Endothelial cell of umbilical vein (primary cell): Measurements from ENCODE around the gene CLP1. TPM values are rescaled to one million over a fixed set of nuclear protein-coding genes. Genes with fewer than 3 reads are reported as not detected.

Experiments
- BruUV-seq: library from RNA; stranded (reverse); fragments of 400-500 nt; replicated peaks from 2 replicates; lab custom pipeline; 2021; lab: Mats Ljungman, UMichigan
- CTCF ChIA-PET: fragments of 300-600, 350-600 bp; sonication (Branson Sonifier 250); formaldehyde crosslinking; loops from one replicate; lab custom pipeline; 2021; ENCODE audit warnings: antibody characterized with exemption, inconsistent platforms; lab: Charles Lee
- POLR2A ChIA-PET: fragments of 300-600, 350-600 bp; sonication (Branson Sonifier 250); formaldehyde crosslinking; loops from one replicate; lab custom pipeline; 2021; ENCODE audit warnings: antibody characterized with exemption, inconsistent platforms; lab: Charles Lee
- DNase-seq: peaks from one replicate; pipeline ENCODE4 v3.0.0-alpha.2; 2011; ENCODE audit warnings: low read depth, low spot score
- FAIRE-seq: peaks from 2 replicates; lab custom pipeline; 2011; peaks lifted over from hg19 to GRCh38; lab: Jason Lieb, UNC
- H2AFZ ChIP-seq: 2 replicates; pipeline ENCODE4 v1.6.0; 2012; ENCODE audit warnings: low read depth, low read length, control low read depth, inconsistent platforms
- H3K27ac ChIP-seq: 2 replicates; pipeline ENCODE4 v1.5.1; 2011; ENCODE audit warnings: low read depth, mild to moderate bottlenecking, control low read depth, low read length, moderate library complexity; ENCODE audit not compliant: insufficient read depth
- H3K27me3 ChIP-seq, 2 experiments: 2 replicates each; pipeline versions ENCODE4 v1.6.0 to v1.6.1; 2011; ENCODE audit warnings: low read length in 2 of 2, mixed read lengths in 1 of 2; ENCODE audit not compliant: control insufficient read depth in 2 of 2, insufficient read depth in 2 of 2
- H3K36me3 ChIP-seq, 2 experiments: 2 replicates in 1 of 2; 3 replicates in 1 of 2; pipeline ENCODE4 v1.5.1; 2011; ENCODE audit warnings: low read length in 2 of 2, mild to moderate bottlenecking in 1 of 2, moderate library complexity in 1 of 2; ENCODE audit not compliant: control insufficient read depth in 2 of 2, insufficient read depth in 2 of 2; ENCODE audit errors: extremely low read depth in 1 of 2
- H3K4me1 ChIP-seq: 3 replicates; pipeline ENCODE4 v1.5.1; 2011; ENCODE audit warnings: mild to moderate bottlenecking, low read length; ENCODE audit not compliant: control insufficient read depth, insufficient read depth; ENCODE audit errors: extremely low read depth
- H3K4me2 ChIP-seq: 2 replicates; pipeline ENCODE4 v1.6.1; 2011; ENCODE audit warnings: low read length, control low read depth, mixed read lengths; ENCODE audit not compliant: insufficient read depth
- H3K4me3 ChIP-seq, 3 experiments: fragments of 200-600 bp in 1 of 3; sonication (generic), shearing (Covaris generic) in 1 of 3; replicated peaks in 1 of 3; 2 replicates each; pipeline ENCODE4 v1.5.1; 2011 to 2016; ENCODE audit warnings: control low read depth in 3 of 3, low read length in 3 of 3, mild to moderate bottlenecking in 2 of 3, inconsistent platforms in 1 of 3, low read depth in 1 of 3, moderate library complexity in 1 of 3; ENCODE audit not compliant: insufficient read depth in 1 of 3
- H3K79me2 ChIP-seq: 2 replicates; pipeline ENCODE4 v1.6.0; 2012; ENCODE audit warnings: low read length, inconsistent platforms; ENCODE audit not compliant: control insufficient read depth, insufficient read depth
- H3K9ac ChIP-seq: replicated peaks from 2 replicates; pipeline ENCODE3; 2011; ENCODE audit warnings: low read length, control low read depth; ENCODE audit not compliant: insufficient read depth; ENCODE audit errors: extremely low read depth
- H3K9me1 ChIP-seq: replicated peaks from 3 replicates; pipeline ENCODE4 v1.6.0; 2011; ENCODE audit warnings: mild to moderate bottlenecking, low read length; ENCODE audit not compliant: control insufficient read depth, insufficient read depth; ENCODE audit errors: extremely low read depth
- H3K9me3 ChIP-seq: replicated peaks from 2 replicates; pipeline ENCODE4 v1.5.1; 2012; ENCODE audit warnings: low read length, inconsistent platforms; ENCODE audit not compliant: control insufficient read depth, insufficient read depth
- H4K20me1 ChIP-seq: replicated peaks from 2 replicates; pipeline ENCODE3; 2011; ENCODE audit warnings: mild to moderate bottlenecking, low read length; ENCODE audit not compliant: control insufficient read depth, insufficient read depth; ENCODE audit errors: extremely low read depth
- EZH2 ChIP-seq: IDR thresholded peaks from 2 replicates; pipeline ENCODE4 v1.6.1; 2012; ENCODE audit warnings: borderline replicate concordance, low read depth, mild to moderate bottlenecking, moderate library complexity, low read length, inconsistent platforms; ENCODE audit not compliant: severe bottlenecking
- FOS ChIP-seq: IDR thresholded peaks from 2 replicates; pipeline ENCODE4 v1.6.1; 2011; ENCODE audit warnings: mild to moderate bottlenecking, low read length, moderate library complexity, borderline replicate concordance; ENCODE audit not compliant: insufficient read depth
- GATA2 ChIP-seq: IDR thresholded peaks from 2 replicates; pipeline ENCODE4 v1.7.0; 2011; ENCODE audit warnings: low read depth, mild to moderate bottlenecking, moderate library complexity, mixed read lengths, low read length; ENCODE audit not compliant: insufficient read length, insufficient read depth
- JUN ChIP-seq: IDR thresholded peaks from 2 replicates; pipeline ENCODE4 v1.6.1; 2011; ENCODE audit warnings: borderline replicate concordance, low read depth; ENCODE audit not compliant: insufficient read length, insufficient read depth
- MYC ChIP-seq: IDR thresholded peaks from one replicate; pipeline ENCODE4 v1.6.1; 2011; ENCODE audit warnings: mild to moderate bottlenecking, low read depth, low read length
- POLR2A ChIP-seq: IDR thresholded peaks from 2 replicates; pipeline ENCODE4 v1.6.1; 2012; ENCODE audit warnings: low read depth, mild to moderate bottlenecking, control low read depth, low read length
- POLR2AphosphoS5 ChIP-seq: IDR thresholded peaks from 2 replicates; pipeline ENCODE4 v1.6.1; 2012; ENCODE audit warnings: low read depth, mild to moderate bottlenecking, control low read depth, low read length, moderate library complexity; ENCODE audit not compliant: insufficient read depth
- dilution Hi-C: fragments of 300-500 bp; cut with MboI; formaldehyde crosslinking; loops from one replicate; pipeline ENCODE4 v1.15.0; 2019; ENCODE audit warnings: low sequenced_read_pairs; ENCODE audit not compliant: extremely low pct_ligation_motif_present
- intact Hi-C: fragments of 100-400 bp; cut with micrococcal nuclease; formaldehyde crosslinking; loops from one replicate; pipeline ENCODE4 v1.10.0; 2022
- polyA plus RNA-seq, 4 experiments: library from polyadenylated mRNA; depleted of rRNA in 3 of 4; stranded (reverse) in 3 of 4; unstranded in 1 of 4; fragments of >200 nt; gene quantifications; 2 replicates each; pipeline versions ENCODE4 v1.2.1 to v1.2.3, GENCODE V29; 2011 to 2012; ENCODE audit warnings: missing spikeins in 1 of 4
- total RNA-seq: library from RNA; stranded (reverse); gene quantifications from 2 replicates; pipeline ENCODE4 v1.2.3, GENCODE V29; 2021
- TF ChIP-seq, protein P1 (sequence below), 2 donors: IDR thresholded peaks; 1 replicate in 1 of 2; 2 replicates in 1 of 2; pipeline ENCODE4 v1.5.1; 2011; ENCODE audit warnings: low read length in 2 of 2, mild to moderate bottlenecking in 2 of 2, moderate library complexity in 2 of 2, control low read depth in 1 of 2, inconsistent platforms in 1 of 2, low read depth in 1 of 2; ENCODE audit not compliant: insufficient read depth in 1 of 2; ENCODE audit errors: extremely low read depth in 1 of 2
- TF ChIP-seq, protein P2 (sequence below): IDR thresholded peaks from 2 replicates; pipeline ENCODE4 v1.6.1; 2011; ENCODE audit not compliant: insufficient read depth, insufficient read length

The CLP1 gene
- total and polyA plus RNA-seq, 2 donors (not counting 3 experiments of a cell fraction or from before 2014, with no cell fraction given), result 17.9 to 20.8 TPM

DNA sequence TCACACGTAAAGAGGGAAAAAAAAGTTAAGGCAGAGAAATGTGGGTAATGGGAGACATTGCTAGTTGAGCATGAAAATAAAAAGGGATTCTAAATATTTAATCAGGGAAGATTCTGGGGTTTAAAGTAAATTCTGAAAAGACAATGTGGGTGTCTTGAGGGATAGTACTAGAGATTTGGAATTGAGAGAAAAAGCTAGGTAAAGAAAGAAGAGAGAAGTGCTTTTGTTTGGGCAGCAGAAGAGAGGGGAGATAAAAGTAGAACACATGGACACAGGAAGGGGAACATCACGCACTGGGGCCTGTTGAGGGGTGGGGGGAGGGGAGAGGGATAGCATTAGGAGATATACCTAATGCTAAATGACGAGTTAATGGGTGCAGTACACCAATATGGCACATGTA lies 4.4 kb upstream of the CLP1 start:
- peaks cover 5% of the 10 kb centered on the region for H3K79me2 ChIP-seq
- no peak for FAIRE-seq
- H3K36me3 ChIP-seq, result no peaks in the 10 kb centered on the region
- no peak overlapping the region for H3K9ac ChIP-seq
- H2AFZ ChIP-seq, result no peak overlapping the region
- no peaks in the 10 kb centered on the region for H4K20me1 ChIP-seq
- TF ChIP-seq POLR2A (no peak), FOS (no peak), JUN (no peak), POLR2AphosphoS5 (no peak)
- TF ChIP-seq, protein P1, sequence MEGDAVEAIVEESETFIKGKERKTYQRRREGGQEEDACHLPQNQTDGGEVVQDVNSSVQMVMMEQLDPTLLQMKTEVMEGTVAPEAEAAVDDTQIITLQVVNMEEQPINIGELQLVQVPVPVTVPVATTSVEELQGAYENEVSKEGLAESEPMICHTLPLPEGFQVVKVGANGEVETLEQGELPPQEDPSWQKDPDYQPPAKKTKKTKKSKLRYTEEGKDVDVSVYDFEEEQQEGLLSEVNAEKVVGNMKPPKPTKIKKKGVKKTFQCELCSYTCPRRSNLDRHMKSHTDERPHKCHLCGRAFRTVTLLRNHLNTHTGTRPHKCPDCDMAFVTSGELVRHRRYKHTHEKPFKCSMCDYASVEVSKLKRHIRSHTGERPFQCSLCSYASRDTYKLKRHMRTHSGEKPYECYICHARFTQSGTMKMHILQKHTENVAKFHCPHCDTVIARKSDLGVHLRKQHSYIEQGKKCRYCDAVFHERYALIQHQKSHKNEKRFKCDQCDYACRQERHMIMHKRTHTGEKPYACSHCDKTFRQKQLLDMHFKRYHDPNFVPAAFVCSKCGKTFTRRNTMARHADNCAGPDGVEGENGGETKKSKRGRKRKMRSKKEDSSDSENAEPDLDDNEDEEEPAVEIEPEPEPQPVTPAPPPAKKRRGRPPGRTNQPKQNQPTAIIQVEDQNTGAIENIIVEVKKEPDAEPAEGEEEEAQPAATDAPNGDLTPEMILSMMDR (IDR thresholded peaks at IDR 0.05; ENCODE audit: extremely low read depth in 1 of 2, insufficient read depth in 1 of 2, low read depth in 1 of 2, low read length in 2 of 2), result no peak
- no peaks in the 10 kb centered on the region for H3K9me3 ChIP-seq
- intact Hi-C loops (no loop called here), dilution Hi-C loops (no loop called here)
- H3K4me2 ChIP-seq, result no peak overlapping the region
- POLR2A ChIA-PET, result no interaction called here
- no peaks in the 10 kb centered on the region for H3K9me1 ChIP-seq
- CTCF ChIA-PET, result interaction anchor here (2.0 to 5.8 kb wide), 2 partner anchors 9 to 11 kb away, joined by 9 to 26 read pairs; no protein-coding TSS in a partner anchor
- no peak for DNase-seq
- peaks cover 13 to 24% of the 10 kb centered on the region in 2 experiments for H3K27me3 ChIP-seq
- H3K4me3 ChIP-seq, result no peak overlapping the region
- peaks cover 6% of the 10 kb centered on the region for H3K4me1 ChIP-seq
- no peak overlapping the region for H3K27ac ChIP-seq
- BruUV-seq, result no TSS peak

DNA sequence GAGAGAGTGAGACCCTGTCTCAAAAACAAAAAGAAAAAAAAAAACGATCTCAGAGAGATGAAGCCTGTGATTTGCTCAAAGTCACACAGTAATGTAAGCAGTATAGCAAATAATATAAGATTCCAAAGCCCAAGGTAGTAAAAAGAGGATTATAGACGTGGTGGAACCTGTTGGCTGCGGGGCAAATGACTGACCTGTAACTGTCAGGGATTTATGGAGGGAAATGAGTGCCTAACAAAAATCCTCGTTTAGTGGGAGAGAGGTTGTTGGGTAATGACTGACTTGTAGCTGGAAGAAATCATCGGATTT lies 723 bp upstream of the CLP1 start:
- peaks cover 22% of the 10 kb centered on the region for H3K79me2 ChIP-seq
- ChIA-PET POLR2A (no interaction called here), CTCF (interaction anchor here (5.8 kb wide), 1 partner anchor 13 kb away, joined by 26 read pairs; no protein-coding TSS in a partner anchor)
- no peaks in the 10 kb centered on the region for H4K20me1 ChIP-seq
- H3K4me2 ChIP-seq, result peak overlapping the region; percentile 81
- intact Hi-C loops (loop anchor here (1.0 kb wide), 3 partner anchors 10 to 127 kb away; partner anchors contain the start of gene TIMM10), dilution Hi-C loops (no loop called here)
- H3K4me1 ChIP-seq, result peaks cover 4% of the 10 kb centered on the region
- no peaks in the 10 kb centered on the region for H3K9me3 ChIP-seq
- H3K27me3 ChIP-seq, result no peaks in the 10 kb centered on the region
- H3K36me3 ChIP-seq, result peaks cover 10 to 14% of the 10 kb centered on the region in 2 experiments
- no peaks in the 10 kb centered on the region for H3K9me1 ChIP-seq
- TSS peak; percentile 97 for BruUV-seq
- peak overlapping the region; percentile 87 for H3K9ac ChIP-seq
- peak overlapping the region; percentile 77 for H2AFZ ChIP-seq
- DNase-seq (no peak), FAIRE-seq (no peak)
- H3K27ac ChIP-seq, result peak overlapping the region; percentile 75
- peak overlapping the region in 2 of 3 experiments; percentile 35 to 60 for H3K4me3 ChIP-seq
- TF ChIP-seq, protein P1 (IDR thresholded peaks at IDR 0.05; ENCODE audit: extremely low read depth in 1 of 2, insufficient read depth in 1 of 2, low read depth in 1 of 2, low read length in 2 of 2), result no peak
- TF ChIP-seq POLR2AphosphoS5, result no peak
- TF ChIP-seq POLR2A, result no peak
- TF ChIP-seq MYC, result no peak
- TF ChIP-seq GATA2, result no peak
- TF ChIP-seq, protein P2, sequence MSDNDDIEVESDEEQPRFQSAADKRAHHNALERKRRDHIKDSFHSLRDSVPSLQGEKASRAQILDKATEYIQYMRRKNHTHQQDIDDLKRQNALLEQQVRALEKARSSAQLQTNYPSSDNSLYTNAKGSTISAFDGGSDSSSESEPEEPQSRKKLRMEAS, result no peak
- no peak for TF ChIP-seq EZH2
- no peak for TF ChIP-seq JUN
- TF ChIP-seq FOS, result no peak
